Measurements from ENCODE around the gene BLMH. TPM values are rescaled to one million over a fixed set of nuclear protein-coding genes. Genes with fewer than 3 reads are reported as not detected.

BLMH gene
- total RNA-seq, 4 donors from 2014 or later: 18.1 to 35.7 (median 28.1) TPM

DNA sequence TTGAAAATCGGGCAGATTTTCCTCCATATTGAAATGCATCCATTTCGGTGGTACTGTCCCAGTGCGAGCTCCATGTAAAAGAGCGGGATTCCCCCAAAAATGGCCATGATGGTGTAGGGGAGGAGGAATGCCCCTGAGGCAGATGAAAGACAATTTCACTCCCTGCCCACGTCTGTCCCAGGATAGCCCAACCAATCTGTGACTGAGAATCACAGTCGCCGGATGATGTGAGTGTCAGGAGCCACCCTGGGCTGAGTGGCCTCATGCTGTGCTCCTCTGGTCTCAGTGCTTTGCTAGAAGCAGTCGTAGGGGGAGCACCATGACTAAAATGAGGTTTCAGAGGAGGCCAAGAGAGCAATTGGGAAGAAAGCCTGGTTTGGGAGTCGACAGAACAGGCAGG, 72.9 kb downstream of the BLMH start:
- WGBS, 2 donors: 74 to 75% methylated on average over 9 of the region's 9 CpGs
- Histone ChIP-seq H3K27ac (no peak overlapping the region), H3K4me3 (no peak overlapping the region), H3K27me3 (no peaks in the 10 kb centered on the region), H3K36me3 (no peaks in the 10 kb centered on the region), H3K4me1 (no peaks in the 10 kb centered on the region), H3K9me3 (no peaks in the 10 kb centered on the region)
- TF ChIP-seq, protein P1, sequence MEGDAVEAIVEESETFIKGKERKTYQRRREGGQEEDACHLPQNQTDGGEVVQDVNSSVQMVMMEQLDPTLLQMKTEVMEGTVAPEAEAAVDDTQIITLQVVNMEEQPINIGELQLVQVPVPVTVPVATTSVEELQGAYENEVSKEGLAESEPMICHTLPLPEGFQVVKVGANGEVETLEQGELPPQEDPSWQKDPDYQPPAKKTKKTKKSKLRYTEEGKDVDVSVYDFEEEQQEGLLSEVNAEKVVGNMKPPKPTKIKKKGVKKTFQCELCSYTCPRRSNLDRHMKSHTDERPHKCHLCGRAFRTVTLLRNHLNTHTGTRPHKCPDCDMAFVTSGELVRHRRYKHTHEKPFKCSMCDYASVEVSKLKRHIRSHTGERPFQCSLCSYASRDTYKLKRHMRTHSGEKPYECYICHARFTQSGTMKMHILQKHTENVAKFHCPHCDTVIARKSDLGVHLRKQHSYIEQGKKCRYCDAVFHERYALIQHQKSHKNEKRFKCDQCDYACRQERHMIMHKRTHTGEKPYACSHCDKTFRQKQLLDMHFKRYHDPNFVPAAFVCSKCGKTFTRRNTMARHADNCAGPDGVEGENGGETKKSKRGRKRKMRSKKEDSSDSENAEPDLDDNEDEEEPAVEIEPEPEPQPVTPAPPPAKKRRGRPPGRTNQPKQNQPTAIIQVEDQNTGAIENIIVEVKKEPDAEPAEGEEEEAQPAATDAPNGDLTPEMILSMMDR (IDR thresholded peaks at IDR 0.05): no peak
- no peak for DNase-seq (ENCODE audit: low spot score in 2 of 2)

DNA sequence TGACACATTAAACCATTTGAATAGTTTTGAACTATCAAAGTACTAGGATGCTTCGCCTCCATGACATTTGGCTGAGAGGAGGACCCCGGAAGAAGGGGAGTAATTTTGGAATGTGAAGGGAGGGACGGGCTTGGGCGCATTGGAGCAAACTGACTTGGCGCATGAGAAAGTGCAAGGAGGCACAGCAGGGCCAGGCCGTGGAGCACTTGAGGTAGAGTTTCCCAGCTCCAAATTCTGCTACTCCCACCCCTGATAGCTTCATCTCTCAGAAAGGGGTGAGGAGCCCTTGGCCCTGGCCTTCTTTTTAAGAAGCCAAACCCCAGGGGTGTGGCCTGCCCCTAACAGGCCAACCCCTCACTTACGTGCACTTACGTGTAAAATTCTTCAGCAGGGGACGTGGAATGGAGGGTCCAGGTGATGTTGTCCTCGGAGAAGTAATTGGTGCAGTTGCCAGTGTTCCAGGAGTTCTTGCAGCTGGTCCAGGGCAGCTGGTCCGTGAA, 73.9 kb downstream of the BLMH start:
- no peaks in the 10 kb centered on the region for H3K36me3 ChIP-seq
- no peak for DNase-seq (ENCODE audit: low spot score in 2 of 2)
- no peak overlapping the region for H3K27ac ChIP-seq
- WGBS, 2 donors: 91 to 94% methylated on average over 11 of the region's 11 CpGs
- TF ChIP-seq, protein P1 (IDR thresholded peaks at IDR 0.05): no peak
- no peak for TF ChIP-seq EP300 (IDR thresholded peaks at IDR 0.05)
- no peak for TF ChIP-seq POLR2A (IDR thresholded peaks at IDR 0.05)
- H3K27me3 ChIP-seq: no peaks in the 10 kb centered on the region
- no peaks in the 10 kb centered on the region for H3K4me1 ChIP-seq
- H3K4me3 ChIP-seq: no peak overlapping the region
- H3K9me3 ChIP-seq: no peaks in the 10 kb centered on the region

DNA sequence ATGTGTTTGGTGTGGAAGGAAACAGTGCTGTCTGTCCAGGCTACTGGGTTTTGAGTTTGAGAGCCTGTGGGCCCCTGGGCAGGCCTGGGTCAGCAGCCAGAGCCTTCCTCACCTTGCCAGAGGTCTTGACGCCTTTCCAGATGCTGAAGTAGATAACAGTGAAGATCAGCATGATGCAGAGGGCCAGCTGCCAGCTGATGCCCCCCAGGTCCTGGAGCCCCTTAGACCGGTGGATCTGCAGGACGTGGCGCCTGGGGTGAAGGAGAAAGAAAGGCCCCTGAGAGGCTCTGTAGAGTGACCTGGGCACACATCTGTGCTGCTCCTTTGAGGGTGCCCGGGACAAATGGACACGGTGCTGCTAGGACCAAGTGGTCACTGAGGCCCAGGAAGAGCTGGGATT, 74.7 kb downstream of the BLMH start:
- Histone ChIP-seq H3K27ac (no peak overlapping the region), H3K4me1 (no peaks in the 10 kb centered on the region)
- 92 to 94% methylated on average over 6 of the region's 6 CpGs for WGBS, 2 donors

DNA sequence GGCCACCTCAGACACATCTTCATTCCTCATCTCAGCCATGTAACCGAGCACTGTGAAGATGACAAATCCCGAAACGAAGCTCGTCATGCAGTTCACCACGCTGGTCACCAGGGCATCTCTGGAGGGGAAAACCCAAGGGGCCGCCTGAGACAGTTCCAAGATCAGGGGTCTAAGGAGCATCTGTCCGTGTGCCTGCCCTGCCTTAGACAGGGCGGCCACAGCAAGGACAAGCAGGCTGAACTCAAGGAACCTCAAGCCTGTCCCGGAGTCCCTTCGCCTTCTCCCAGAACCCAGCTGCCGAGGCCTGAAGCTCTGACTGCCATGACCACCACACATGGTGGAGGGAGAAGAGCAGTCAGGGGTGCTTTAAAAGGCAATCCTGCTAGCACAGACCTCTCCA, 79.0 kb downstream of the BLMH start:
- 92% methylated on average over 8 to 11 of the region's 11 CpGs for WGBS, 2 donors
- no peak for DNase-seq (ENCODE audit: low spot score in 2 of 2)

More for the DNA sequence above, 74.7 kb downstream of the BLMH start:
- Histone ChIP-seq H3K4me3 (no peak overlapping the region), H3K27me3 (no peaks in the 10 kb centered on the region), H3K9me3 (no peaks in the 10 kb centered on the region), H3K36me3 (no peaks in the 10 kb centered on the region)
- DNase-seq (ENCODE audit: low spot score in 2 of 2): no peak
- TF ChIP-seq, protein P1 (IDR thresholded peaks at IDR 0.05): no peak
- no peak for TF ChIP-seq EP300 (IDR thresholded peaks at IDR 0.05)

DNA sequence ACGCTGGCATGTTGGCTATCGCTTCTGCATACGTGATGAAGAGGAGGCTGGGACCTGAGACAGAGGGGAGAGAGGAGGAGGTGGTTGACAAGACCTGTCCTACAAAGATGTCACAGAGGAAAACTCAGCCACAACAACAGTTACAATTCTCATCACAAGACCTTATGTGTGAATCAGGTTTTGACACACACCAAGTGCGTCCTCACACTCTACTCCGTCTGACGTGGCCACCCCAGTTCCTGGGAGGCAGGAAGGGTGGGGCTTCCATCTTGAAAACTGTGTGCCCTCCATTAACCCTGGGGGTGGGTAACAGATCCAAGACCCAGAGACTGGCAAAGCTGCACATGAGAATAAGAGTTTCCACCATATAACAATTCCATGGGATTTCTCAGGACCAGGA, 80.4 kb downstream of the BLMH start:
- no peak overlapping the region for H3K27ac ChIP-seq
- H3K9me3 ChIP-seq: no peaks in the 10 kb centered on the region
- no peaks in the 10 kb centered on the region for H3K27me3 ChIP-seq
- no peak for DNase-seq (ENCODE audit: low spot score in 2 of 2)
- no peaks in the 10 kb centered on the region for H3K4me1 ChIP-seq
- H3K4me3 ChIP-seq: no peak overlapping the region
- H3K36me3 ChIP-seq: no peaks in the 10 kb centered on the region
- WGBS, 2 donors: 78 to 87% methylated on average over 6 of the region's 6 CpGs
- TF ChIP-seq EP300 (IDR thresholded peaks at IDR 0.05): no peak
- TF ChIP-seq, protein P1 (IDR thresholded peaks at IDR 0.05): no peak
- no peak for TF ChIP-seq POLR2A (IDR thresholded peaks at IDR 0.05)

More for the DNA sequence above, 79.0 kb downstream of the BLMH start:
- no peaks in the 10 kb centered on the region for H3K4me1 ChIP-seq
- no peaks in the 10 kb centered on the region for H3K27me3 ChIP-seq
- H3K4me3 ChIP-seq: no peak overlapping the region
- TF ChIP-seq, protein P1 (IDR thresholded peaks at IDR 0.05): no peak
- TF ChIP-seq POLR2A (IDR thresholded peaks at IDR 0.05): no peak
- no peak for TF ChIP-seq EP300 (IDR thresholded peaks at IDR 0.05)
- H3K36me3 ChIP-seq: no peaks in the 10 kb centered on the region
- no peak overlapping the region for H3K27ac ChIP-seq
- H3K9me3 ChIP-seq: no peaks in the 10 kb centered on the region
